ENCODE results near the gene PC.

Gene PC

GRCh38 chr11:66867425-66868040 is 90.7 kb downstream of the PC start:
- FAIRE-seq (no peak), DNase-seq (ENCODE audit: low spot score) (no peak)

DNA sequence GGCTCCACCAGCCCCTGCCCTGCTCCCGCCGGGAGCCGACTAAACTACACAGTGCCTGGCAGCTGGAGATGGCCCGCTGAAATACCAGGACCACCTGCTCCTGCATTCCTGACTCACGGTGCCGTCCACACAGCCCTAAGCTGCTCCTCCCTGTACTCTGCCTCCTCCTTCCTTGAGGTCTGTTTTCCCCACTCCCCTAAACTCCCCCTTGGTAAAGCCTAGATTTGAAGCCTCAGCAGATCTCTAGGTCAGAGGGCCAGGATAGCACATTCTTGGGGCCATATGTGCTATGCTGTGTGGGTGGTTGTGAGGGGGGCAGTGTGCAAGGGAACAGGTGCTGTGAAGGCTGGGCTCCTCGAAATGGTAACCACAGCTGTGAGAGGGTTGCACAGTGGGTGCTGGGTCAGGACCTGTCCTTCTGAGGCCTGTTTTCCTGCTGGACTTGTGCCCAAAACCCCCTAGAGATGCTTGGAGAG is 91.6 kb downstream of the PC start:
- DNase-seq (ENCODE audit: low spot score) (no peak), FAIRE-seq (no peak)

DNA sequence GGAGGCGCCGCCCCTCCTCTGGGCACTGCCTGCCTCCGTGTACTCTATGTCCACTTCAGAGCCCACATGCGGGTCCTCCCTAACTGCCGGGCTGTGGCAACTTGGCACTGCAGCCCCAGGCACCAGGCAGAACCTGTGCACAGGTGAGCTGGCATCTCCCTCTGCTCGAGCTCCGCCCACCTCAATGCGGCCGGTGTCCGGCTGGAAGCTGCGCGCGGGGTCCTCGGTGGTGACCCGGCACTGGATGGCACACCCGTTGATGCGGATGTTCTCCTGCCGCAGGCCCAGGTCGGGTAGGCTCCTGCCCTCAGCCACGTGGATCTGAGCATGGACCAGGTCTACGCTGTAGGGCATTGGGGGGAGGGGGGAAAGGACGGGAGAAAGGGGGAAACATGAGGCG is 92.2 kb downstream of the PC start:
- DNase-seq (ENCODE audit: low spot score): no peak
- FAIRE-seq: no peak

DNA sequence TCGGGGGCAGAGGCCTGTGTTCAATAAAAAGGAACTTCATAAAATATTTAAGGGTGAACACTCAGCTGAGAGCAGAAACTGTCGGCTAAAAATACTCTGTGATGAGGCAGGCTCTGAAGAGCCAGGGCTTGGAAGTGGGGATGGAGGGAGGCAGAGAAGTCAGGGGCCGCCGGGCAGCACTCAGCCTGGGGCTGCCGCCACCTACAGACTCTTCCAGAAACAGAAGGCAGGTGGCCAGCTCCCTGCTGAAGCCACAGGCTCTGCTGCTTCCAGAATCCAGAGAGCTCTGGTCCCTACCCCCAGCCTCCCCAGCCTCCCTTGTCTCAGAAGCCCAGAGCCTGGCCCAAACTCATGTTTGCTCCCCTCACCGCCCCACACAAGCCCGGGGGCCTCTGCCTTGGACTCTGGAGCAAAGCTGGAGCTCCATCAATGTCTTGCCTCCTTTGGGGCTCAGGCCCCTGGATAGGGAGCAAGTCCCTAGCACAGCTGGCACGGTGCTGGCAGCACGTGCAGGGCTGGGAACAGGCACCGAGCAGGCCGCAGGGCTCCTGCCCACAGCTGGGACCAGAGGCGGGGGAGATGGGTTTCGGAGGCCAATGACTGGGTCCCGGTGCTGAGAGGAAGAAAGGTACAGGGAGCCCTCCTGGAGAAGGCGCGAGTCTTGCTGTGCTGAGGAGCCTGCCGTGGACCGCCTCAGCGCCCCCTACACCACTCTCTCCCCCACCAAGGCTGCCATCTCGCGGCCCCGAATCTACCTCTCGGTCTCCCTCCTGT is 93.1 kb downstream of the PC start:
- DNase-seq (ENCODE audit: low spot score) (no peak), FAIRE-seq (no peak)

- no peak for DNase-seq (ENCODE audit: low spot score)
Measured at GRCh38 chr11:66864172-66864901, 93.8 kb downstream of the PC start.

DNA sequence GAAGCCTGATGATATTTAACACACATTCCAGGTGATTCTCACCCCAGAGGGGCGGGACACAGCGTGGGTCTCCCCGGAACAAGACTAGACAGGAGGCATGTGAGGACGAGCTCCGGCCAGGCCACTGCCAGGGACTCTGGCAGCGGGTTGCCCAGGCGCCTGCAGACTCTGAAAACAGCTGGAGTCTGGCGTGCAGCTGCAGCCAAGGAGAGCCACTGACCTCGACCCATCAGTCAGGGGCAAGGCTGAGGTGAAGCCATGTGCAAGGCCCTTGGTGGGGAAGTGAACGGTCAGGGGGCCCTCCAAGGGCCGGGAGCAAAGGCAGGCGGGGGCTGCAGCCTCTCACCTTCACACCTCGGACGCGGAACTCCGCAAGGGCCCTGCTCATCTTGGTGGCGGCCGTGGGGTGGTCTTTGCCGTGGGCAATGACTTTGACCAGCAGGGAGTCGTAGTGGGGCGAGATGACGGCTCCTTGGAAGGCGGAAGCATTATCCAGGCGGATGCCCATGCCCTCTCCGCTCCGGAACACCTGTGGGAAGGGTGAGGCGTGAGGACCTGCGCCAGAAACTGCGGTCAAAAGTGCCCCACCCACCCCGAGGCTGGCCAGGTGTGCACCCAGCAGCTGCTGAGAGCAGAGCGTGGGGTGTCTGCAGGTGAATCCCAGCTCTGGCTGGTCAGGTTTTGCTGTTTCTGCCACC is 94.6 kb downstream of the PC start:
- no peak for FAIRE-seq
- no peak for DNase-seq (ENCODE audit: low spot score)

More at GRCh38 chr11:66864172-66864901, 93.8 kb downstream of the PC start:
- FAIRE-seq: no peak

GRCh38 chr11:66862559-66863037 is 95.6 kb downstream of the PC start:
- FAIRE-seq: no peak

GRCh38 chr11:66861774-66862558 is 96.2 kb downstream of the PC start:
- DNase-seq (ENCODE audit: low spot score) (no peak), FAIRE-seq (no peak)

More at GRCh38 chr11:66862559-66863037, 95.6 kb downstream of the PC start:
- DNase-seq (ENCODE audit: low spot score): no peak

DNA sequence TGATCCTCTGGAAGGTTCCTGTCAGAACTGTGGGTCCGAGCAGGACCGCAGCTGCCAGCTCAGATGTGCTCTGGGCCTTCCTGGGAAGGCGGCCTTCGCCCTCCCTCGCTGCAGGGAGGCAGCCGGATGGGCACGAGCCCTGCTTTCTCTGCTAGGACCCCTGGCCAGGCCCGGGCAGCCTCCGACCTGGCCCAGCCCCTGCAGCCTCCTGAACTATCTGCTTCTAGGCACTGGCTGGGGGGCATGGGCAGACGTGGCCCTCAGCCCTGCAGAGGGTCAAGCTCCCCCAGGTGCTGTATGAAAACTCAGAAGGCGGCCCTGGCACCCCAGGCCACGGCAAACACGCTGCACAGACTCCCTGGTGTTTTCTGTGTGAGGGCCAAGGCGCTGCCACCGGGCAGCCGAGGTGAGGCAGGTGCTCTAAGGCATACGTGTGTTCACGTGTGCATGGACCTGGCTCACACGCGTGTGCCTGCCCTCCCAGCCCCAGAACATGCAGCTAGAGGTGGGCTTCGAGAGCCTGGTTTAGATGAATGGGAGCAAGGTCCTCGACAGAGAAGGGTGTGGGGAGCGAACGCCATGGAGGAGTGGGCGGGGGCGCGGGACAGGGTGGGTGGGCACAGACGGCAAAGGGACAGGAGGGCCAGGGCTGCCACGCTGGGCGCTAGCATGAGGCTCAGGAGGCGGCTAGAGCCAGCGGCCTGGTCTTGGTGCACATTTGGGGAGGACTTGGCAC is 97.0 kb downstream of the PC start:
- no peak for DNase-seq (ENCODE audit: low spot score)
- FAIRE-seq: no peak

- no peak for DNase-seq (ENCODE audit: low spot score)
- no peak for FAIRE-seq
Measured at GRCh38 chr11:66860449-66860831, 97.7 kb downstream of the PC start.

- no peak for DNase-seq (ENCODE audit: low spot score)
- FAIRE-seq: no peak
Measured at GRCh38 chr11:66859686-66860448, 98.3 kb downstream of the PC start.

GRCh38 chr11:66858939-66859685 is 99.1 kb downstream of the PC start:
- DNase-seq (ENCODE audit: low spot score) (no peak), FAIRE-seq (no peak)

- FAIRE-seq: no peak
- DNase-seq (ENCODE audit: low spot score): no peak
Measured at GRCh38 chr11:66858186-66858938, 99.8 kb downstream of the PC start.

DNA sequence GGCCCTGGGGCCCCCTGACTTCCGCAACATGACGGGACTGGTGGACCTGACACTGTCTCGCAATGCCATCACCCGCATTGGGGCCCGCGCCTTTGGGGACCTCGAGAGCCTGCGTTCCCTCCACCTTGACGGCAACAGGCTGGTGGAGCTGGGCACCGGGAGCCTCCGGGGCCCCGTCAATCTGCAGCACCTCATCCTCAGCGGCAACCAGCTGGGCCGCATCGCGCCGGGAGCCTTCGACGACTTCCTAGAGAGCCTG is 100.3 kb downstream of the PC start:
- no peak for DNase-seq (ENCODE audit: low spot score)
- no peak for FAIRE-seq

GRCh38 chr11:66857234-66857926 is 100.8 kb downstream of the PC start:
- DNase-seq (ENCODE audit: low spot score) (no peak), FAIRE-seq (no peak)

DNA sequence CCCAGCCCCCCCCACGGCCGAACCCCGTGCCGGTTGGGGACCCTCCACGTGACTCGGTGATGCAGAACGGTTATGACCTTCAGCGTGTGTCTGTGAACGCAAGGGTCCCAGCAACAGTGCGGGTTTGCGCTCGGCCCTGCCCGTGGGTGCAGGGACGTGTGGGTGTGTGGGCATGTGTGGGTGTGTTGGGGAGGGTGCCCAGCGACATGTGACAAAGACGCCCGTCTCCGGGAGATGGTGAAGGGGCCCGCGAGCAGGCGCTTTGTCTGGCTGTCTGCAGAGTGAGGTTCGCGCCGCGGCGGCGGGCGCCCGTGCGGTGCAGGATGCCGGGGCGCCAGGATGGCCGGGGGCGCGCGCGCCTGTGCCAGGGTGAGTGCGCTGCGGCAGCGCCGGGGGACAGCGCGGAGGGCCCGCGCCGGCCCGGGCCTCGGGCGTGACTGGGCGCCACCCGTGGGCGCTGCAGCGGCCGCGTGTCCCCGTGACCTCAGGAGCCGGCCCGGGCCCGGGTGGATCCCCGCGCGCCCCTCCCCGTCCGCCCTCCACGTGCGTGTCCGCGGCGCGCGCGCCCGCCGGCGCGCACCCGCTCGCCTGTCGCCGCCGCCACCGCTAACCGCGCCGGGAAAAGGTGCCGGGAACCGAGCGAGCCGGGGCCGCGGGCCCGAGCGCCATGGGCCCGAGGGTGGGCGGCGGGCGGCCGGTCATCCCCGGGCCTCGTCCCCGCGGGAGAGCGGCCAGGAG is 101.5 kb downstream of the PC start, which contains the start of gene LRFN4:
TSS of gene LRFN4 (plus strand) at position 569 of the 738 bp plus-strand sequence. CDS start 681 bp downstream, outside the sequence.
- DNase-seq (ENCODE audit: low spot score): no peak
- FAIRE-seq: no peak

Measured in RCC 7860 (cell line).